Hepatic stellate cell (primary cell): ENCODE data around the gene SMIM38.

ENCODE experiments used
- DNase-seq: peaks from one replicate; pipeline ENCODE4 v3.0.0; 2011; ENCODE audit warnings: low spot score

SMIM38 gene

GRCh38 chr11:69204246-69204940 is 48.7 kb downstream of the SMIM38 start:
- no peak for DNase-seq

- DNase-seq: no peak
Measured at GRCh38 chr11:69204941-69205742, 49.4 kb downstream of the SMIM38 start.
